A673 (cell line): ENCODE measurements around the gene INTS6. TPM values are rescaled to one million over a fixed set of nuclear protein-coding genes. Genes with fewer than 3 reads are reported as not detected.

Experiments
- BruUV-seq: library from RNA; stranded (reverse); fragments of 400-500 nt; replicated peaks from 2 replicates; lab custom pipeline; 2021; lab: Mats Ljungman, UMichigan
- CTCF ChIA-PET: fragments of 300-600 bp; sonication (Branson Sonifier 250); formaldehyde crosslinking; loops from one replicate; lab custom pipeline; 2022; ENCODE audit warnings: antibody characterized with exemption; lab: Charles Lee
- POLR2A ChIA-PET: fragments of 300-600 bp; sonication (Branson Sonifier 250); formaldehyde crosslinking; loops from one replicate; lab custom pipeline; 2022; ENCODE audit warnings: antibody characterized with exemption; ENCODE audit not compliant: low non-redundant PET; lab: Charles Lee
- DNase-seq: peaks from one replicate; pipeline ENCODE4 v3.0.0-alpha.2; 2015; ENCODE audit warnings: low spot score
- H3K27ac ChIP-seq: fragments of 200-600 bp; sonication (generic); 2 replicates; pipeline ENCODE4 v1.5.1; 2016; ENCODE audit warnings: mixed run types, low read depth, mild to moderate bottlenecking, mixed read lengths, antibody characterized with exemption, low read length; ENCODE audit not compliant: poor library complexity, severe bottlenecking
- H3K27me3 ChIP-seq: fragments of 200-600 bp; sonication (generic); replicated peaks from 2 replicates; pipeline ENCODE4 v1.6.1; 2017; ENCODE audit warnings: mixed run types, low read depth, mild to moderate bottlenecking, mixed read lengths, antibody characterized with exemption, low read length; ENCODE audit not compliant: insufficient read depth, poor library complexity
- H3K36me3 ChIP-seq: fragments of 200-600 bp; sonication (generic); 2 replicates; pipeline ENCODE4 v1.6.1; 2016; ENCODE audit warnings: mixed run types, mild to moderate bottlenecking, mixed read lengths, antibody characterized with exemption, low read length; ENCODE audit not compliant: insufficient read depth, poor library complexity, severe bottlenecking
- H3K4me1 ChIP-seq: fragments of 200-600 bp; sonication (generic); 2 replicates; pipeline ENCODE4 v1.6.1; 2017; ENCODE audit warnings: mixed run types, mild to moderate bottlenecking, mixed read lengths, antibody characterized with exemption, low read length; ENCODE audit not compliant: insufficient read depth, poor library complexity, severe bottlenecking
- H3K4me3 ChIP-seq: fragments of 200-600 bp; sonication (generic); 2 replicates; pipeline ENCODE4 v1.5.1; 2016; ENCODE audit warnings: low read depth, mixed run types, mild to moderate bottlenecking, mixed read lengths, low read length; ENCODE audit not compliant: poor library complexity, severe bottlenecking
- H3K9me3 ChIP-seq: fragments of 200-600 bp; sonication (generic); 2 replicates; pipeline ENCODE4 v1.6.1; 2016; ENCODE audit warnings: mixed run types, low read depth, mild to moderate bottlenecking, mixed read lengths, antibody characterized with exemption, low read length; ENCODE audit not compliant: poor library complexity, severe bottlenecking
- EZH2 ChIP-seq: fragments of 200-600 bp; sonication (generic); IDR thresholded peaks from 2 replicates; pipeline ENCODE4 v1.6.1; 2017; ENCODE audit warnings: borderline replicate concordance, low read depth, mild to moderate bottlenecking, mixed read lengths, antibody characterized with exemption, low read length; ENCODE audit not compliant: poor library complexity, severe bottlenecking
- intact Hi-C: fragments of 100-400 bp; cut with micrococcal nuclease; formaldehyde crosslinking; loops from one replicate; pipeline ENCODE4 v1.10.0; 2022; ENCODE audit not compliant: unreplicated experiment
- total RNA-seq: library from RNA; stranded (reverse); gene quantifications from 2 replicates; pipeline ENCODE4 v1.2.3, GENCODE V29; 2021
- TF ChIP-seq, protein P1 (sequence below): fragments of 300-800, 200-600 bp; sonication (generic); conservative IDR thresholded peaks from 2 replicates; pipeline ENCODE4 v1.5.1; 2017; ENCODE audit warnings: low read depth, mild to moderate bottlenecking, antibody characterized with exemption, low read length, moderate library complexity, mixed read lengths

INTS6 gene
- total RNA-seq, 1 experiment from 2014 or later = 90.4 TPM

- BruUV-seq = no TSS peak
- CTCF ChIA-PET = interaction anchor here (0.6 kb wide), 1 partner anchor 265 kb away, joined by 4 read pairs; no protein-coding TSS in a partner anchor
- no peak for DNase-seq
- Histone ChIP-seq H3K9me3 (no peaks in the 10 kb centered on the region), H3K27ac (no peak overlapping the region), H3K36me3 (no peaks in the 10 kb centered on the region), H3K4me1 (no peaks in the 10 kb centered on the region), H3K4me3 (no peak overlapping the region), H3K27me3 (no peaks in the 10 kb centered on the region)
- POLR2A ChIA-PET = no interaction called here
- intact Hi-C loops = no loop called here
- TF ChIP-seq EZH2 = no peak
- TF ChIP-seq, protein P1, sequence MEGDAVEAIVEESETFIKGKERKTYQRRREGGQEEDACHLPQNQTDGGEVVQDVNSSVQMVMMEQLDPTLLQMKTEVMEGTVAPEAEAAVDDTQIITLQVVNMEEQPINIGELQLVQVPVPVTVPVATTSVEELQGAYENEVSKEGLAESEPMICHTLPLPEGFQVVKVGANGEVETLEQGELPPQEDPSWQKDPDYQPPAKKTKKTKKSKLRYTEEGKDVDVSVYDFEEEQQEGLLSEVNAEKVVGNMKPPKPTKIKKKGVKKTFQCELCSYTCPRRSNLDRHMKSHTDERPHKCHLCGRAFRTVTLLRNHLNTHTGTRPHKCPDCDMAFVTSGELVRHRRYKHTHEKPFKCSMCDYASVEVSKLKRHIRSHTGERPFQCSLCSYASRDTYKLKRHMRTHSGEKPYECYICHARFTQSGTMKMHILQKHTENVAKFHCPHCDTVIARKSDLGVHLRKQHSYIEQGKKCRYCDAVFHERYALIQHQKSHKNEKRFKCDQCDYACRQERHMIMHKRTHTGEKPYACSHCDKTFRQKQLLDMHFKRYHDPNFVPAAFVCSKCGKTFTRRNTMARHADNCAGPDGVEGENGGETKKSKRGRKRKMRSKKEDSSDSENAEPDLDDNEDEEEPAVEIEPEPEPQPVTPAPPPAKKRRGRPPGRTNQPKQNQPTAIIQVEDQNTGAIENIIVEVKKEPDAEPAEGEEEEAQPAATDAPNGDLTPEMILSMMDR = no peak
Observed at GRCh38 chr13:51475727-51476501, 23.1 kb upstream of the INTS6 start.

- Histone ChIP-seq H3K9me3 (no peaks in the 10 kb centered on the region), H3K36me3 (no peaks in the 10 kb centered on the region), H3K4me3 (no peak overlapping the region), H3K4me1 (peaks cover under 1% of the 10 kb centered on the region), H3K27me3 (no peaks in the 10 kb centered on the region), H3K27ac (no peak overlapping the region)
- POLR2A ChIA-PET = no interaction called here
- BruUV-seq = no TSS peak
- intact Hi-C loops = no loop called here
- CTCF ChIA-PET = no interaction called here
- no peak for DNase-seq
- no peak for TF ChIP-seq EZH2
- TF ChIP-seq, protein P1 = no peak
Observed at GRCh38 chr13:51469790-51470189, 17.0 kb upstream of the INTS6 start.

GRCh38 chr13:51467730-51468129 lies 14.9 kb upstream of the INTS6 start:
- H3K4me1 ChIP-seq = peaks cover 4% of the 10 kb centered on the region
- no peak overlapping the region for H3K4me3 ChIP-seq
- no peak for TF ChIP-seq EZH2
- H3K36me3 ChIP-seq = no peaks in the 10 kb centered on the region
- ChIA-PET POLR2A (no interaction called here), CTCF (no interaction called here)
- no peak overlapping the region for H3K27ac ChIP-seq
- no peaks in the 10 kb centered on the region for H3K9me3 ChIP-seq
- no TSS peak for BruUV-seq
- intact Hi-C loops = no loop called here
- no peak for DNase-seq
- H3K27me3 ChIP-seq = no peaks in the 10 kb centered on the region
